GM12878 (cell line): Measurements from ENCODE around the gene CDC14A. TPM values are rescaled to one million over a fixed set of nuclear protein-coding genes. Genes with fewer than 3 reads are reported as not detected.

ENCODE experiments used
- ATAC-seq: fragments of 200-7000 bp; cut with Tn5 transposase; 3 replicates; pipeline ENCODE4 v1.9.1; 2020; ENCODE audit warnings: mild to moderate bottlenecking, moderate library complexity
- BruUV-seq: library from RNA; stranded (reverse); fragments of 400-500 nt; replicated peaks from 2 replicates; lab custom pipeline; 2021; lab: Mats Ljungman, UMichigan
- CTCF ChIA-PET: fragments of 300-600 bp; sonication (Branson Sonifier 250); formaldehyde crosslinking; extraction: SDS; loops from one replicate; lab custom pipeline; 2021; ENCODE audit warnings: inconsistent platforms; lab: Yijun Ruan, JAX
- POLR2A ChIA-PET: fragments of 350-600 bp; formaldehyde crosslinking; extraction: SDS; loops from one replicate; lab custom pipeline; 2021; ENCODE audit warnings: inconsistent platforms; lab: Charles Lee
- RAD21 ChIA-PET: fragments of 300-600 bp; sonication (Branson Sonifier 250); formaldehyde crosslinking; loops from one replicate; lab custom pipeline; 2023; ENCODE audit warnings: antibody characterized with exemption; ENCODE audit not compliant: unreplicated experiment; lab: Charles Lee
- SMC1A ChIA-PET: fragments of 300-600 bp; sonication (Branson Sonifier 250); formaldehyde crosslinking; loops from one replicate; lab custom pipeline; 2023; ENCODE audit not compliant: unreplicated experiment, uncharacterized antibody; lab: Charles Lee
- DNase-seq: peaks from one replicate; pipeline ENCODE4 v3.0.0-alpha.2; 2011; ENCODE audit warnings: low read depth, low spot score
- FAIRE-seq: peaks from 3 replicates; lab custom pipeline; 2011; peaks lifted over from hg19 to GRCh38; lab: Jason Lieb, UNC
- H2AFZ ChIP-seq: 2 replicates; pipeline ENCODE4 v1.6.0; 2011; ENCODE audit warnings: low read depth, low read length, control low read depth; ENCODE audit not compliant: control insufficient read depth
- H3K27ac ChIP-seq: 2 replicates; pipeline ENCODE4 v1.5.1; 2011; ENCODE audit warnings: control low read depth; ENCODE audit not compliant: control insufficient read depth, insufficient read depth
- H3K27me3 ChIP-seq, 2 experiments: replicated peaks in 1 of 2; 2 replicates each; pipeline versions ENCODE4 v1.6.0 to v1.6.1; 2011; ENCODE audit warnings: low read length in 1 of 2; ENCODE audit not compliant: control insufficient read depth in 2 of 2, insufficient read depth in 2 of 2
- H3K36me3 ChIP-seq, 2 experiments: 2 replicates each; pipeline ENCODE4 v1.5.1; 2011; ENCODE audit warnings: low read length in 1 of 2; ENCODE audit not compliant: control insufficient read depth in 2 of 2, insufficient read depth in 2 of 2
- H3K4me1 ChIP-seq: 2 replicates; pipeline ENCODE4 v1.6.1; 2011; ENCODE audit warnings: mild to moderate bottlenecking, low read length, moderate library complexity, mixed read lengths; ENCODE audit not compliant: control insufficient read depth, insufficient read depth
- H3K4me2 ChIP-seq: 2 replicates; pipeline ENCODE4 v1.6.0; 2011; ENCODE audit warnings: control low read depth; ENCODE audit not compliant: control insufficient read depth, insufficient read depth
- H3K4me3 ChIP-seq: fragments of 200-600 bp; sonication (generic); 2 replicates; pipeline ENCODE4 v1.5.1; 2016
- H3K79me2 ChIP-seq: 2 replicates; pipeline ENCODE4 v1.6.0; 2011; ENCODE audit warnings: low read length; ENCODE audit not compliant: control insufficient read depth, insufficient read depth
- H3K9ac ChIP-seq: 2 replicates; pipeline ENCODE4 v1.8.0; 2011; ENCODE audit warnings: low read length, control low read depth, mixed read lengths; ENCODE audit not compliant: control insufficient read depth, insufficient read depth
- H3K9me3 ChIP-seq: replicated peaks from 3 replicates; pipeline ENCODE4 v1.5.1; 2011; ENCODE audit warnings: mild to moderate bottlenecking, low read length; ENCODE audit not compliant: control insufficient read depth, insufficient read depth
- H4K20me1 ChIP-seq: 2 replicates; pipeline ENCODE4 v1.6.0; 2011; ENCODE audit not compliant: control insufficient read depth, insufficient read depth
- MLLT1 ChIP-seq: fragments of 450-650 bp; IDR thresholded peaks from 2 replicates; pipeline ENCODE4 v1.6.1; 2016; ENCODE audit warnings: mild to moderate bottlenecking
- MXI1 ChIP-seq: fragments of 150-350 bp; IDR thresholded peaks from 2 replicates; pipeline ENCODE4 v1.6.1; 2011; ENCODE audit warnings: low read depth, mild to moderate bottlenecking, inconsistent platforms, low read length, improper control_type of control experiment
- NFXL1 ChIP-seq: fragments of 450-650 bp; IDR thresholded peaks from 2 replicates; pipeline ENCODE4 v1.6.1; 2017; ENCODE audit warnings: antibody characterized with exemption, mild to moderate bottlenecking, borderline replicate concordance
- PKNOX1 ChIP-seq: fragments of 450-650 bp; IDR thresholded peaks from 2 replicates; pipeline ENCODE4 v1.6.1; 2016; ENCODE audit warnings: mild to moderate bottlenecking
- STAT1 ChIP-seq: fragments of 450-650 bp; conservative IDR thresholded peaks from 2 replicates; pipeline ENCODE4 v1.6.1; 2014; ENCODE audit warnings: antibody characterized with exemption, mild to moderate bottlenecking
- ZBTB11 ChIP-seq: fragments of 450-650 bp; formaldehyde crosslinking; IDR thresholded peaks from 2 replicates; pipeline ENCODE4 v1.5.0; 2022; ENCODE audit warnings: mild to moderate bottlenecking, missing genetic modification characterization
- WGBS: methylation state at CpG from one replicate; pipeline ENCODE4 v1.1.6; 2016; ENCODE audit warnings: low lambda C conversion rate; ENCODE audit not compliant: insufficient replicate concordance, insufficient coverage; ENCODE audit errors: missing lambda C conversion rate; 5-methylcytosine and 5-hydroxymethylcytosine counted together
- in situ Hi-C: fragments of 300-500 bp; cut with MboI; formaldehyde crosslinking; loops from 9 replicates; pipeline ENCODE4 v1.14.3; 2018; ENCODE audit warnings: mixed read lengths
- intact Hi-C: fragments of 100-400 bp; cut with micrococcal nuclease; formaldehyde crosslinking; loops from one replicate; pipeline ENCODE4 v1.14.2; 2022; ENCODE audit not compliant: unreplicated experiment
- polyA plus RNA-seq, 11 experiments: library from polyadenylated mRNA; depleted of rRNA in 4 of 11; unstranded in 6 of 11; stranded (reverse) in 5 of 11; fragments of >200 nt; fragmentation: Nextera tagmentation in 4 of 11; fragmentation: Illumina TruSeq in 1 of 11; extraction: Ambion mirVana in 4 of 11; extraction: Trizol in 1 of 11; gene quantifications; 1 replicate in 1 of 11; 2 replicates in 10 of 11; pipeline versions ENCODE4 v1.2.1 to v1.2.3, GENCODE V29; 2011 to 2016; ENCODE audit warnings: inconsistent platforms in 2 of 11, missing spikeins in 2 of 11, low read depth in 1 of 11
- total RNA-seq, 4 experiments: library from RNA; depleted of rRNA in 3 of 4; stranded (reverse); fragments of >200 nt in 3 of 4; fragmentation: Illumina TruSeq in 1 of 4; extraction: Trizol in 1 of 4; gene quantifications; 2 replicates each; pipeline versions ENCODE4 v1.2.1 to v1.2.3, GENCODE V29; 2013 to 2021

CDC14A gene
- total and polyA plus RNA-seq, 10 of the 15 experiments (the other 5 are each of a cell fraction or from before 2014, with no cell fraction given) = 1.5 to 7.1 (median 5.5) TPM

DNA sequence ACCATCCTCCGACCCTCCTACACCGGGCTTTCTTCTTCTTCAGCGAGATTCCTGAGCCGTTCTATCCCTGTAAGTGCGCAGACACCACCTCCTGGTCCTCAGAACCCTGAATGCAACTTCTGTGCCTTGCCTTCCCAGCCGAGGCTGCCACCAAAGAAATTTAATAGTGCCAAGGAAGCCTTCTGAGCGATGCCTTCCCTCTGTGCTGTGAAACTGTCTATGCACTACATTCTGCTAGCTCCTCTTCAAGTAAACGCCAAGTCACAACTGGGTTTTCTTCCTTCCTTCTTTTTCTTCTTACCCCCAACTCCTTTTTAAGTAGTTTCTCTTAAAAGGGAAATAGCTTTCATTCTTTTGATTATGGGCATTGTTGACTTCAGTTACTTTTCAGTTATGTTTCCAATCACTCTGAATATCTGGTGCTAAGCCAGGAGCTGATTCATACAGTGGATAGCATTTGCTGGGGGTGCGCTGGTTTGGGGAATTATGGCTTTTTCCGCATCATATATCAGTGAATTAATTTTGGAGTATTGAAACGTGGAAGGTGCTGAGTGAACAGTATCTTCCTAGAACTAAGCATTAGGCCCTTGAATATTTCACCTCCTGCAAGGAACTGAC, 147.0 kb downstream of the CDC14A start:
- no peaks in the 10 kb centered on the region for H3K79me2 ChIP-seq

More for the DNA sequence above, 147.0 kb downstream of the CDC14A start:
- DNase-seq (no peak), ATAC-seq (no peak), FAIRE-seq (no peak)
- no peaks in the 10 kb centered on the region for H3K27me3 ChIP-seq
- no peak overlapping the region for H2AFZ ChIP-seq
- H3K27ac ChIP-seq = no peak overlapping the region
- no TSS peak for BruUV-seq
- no peak overlapping the region for H3K4me2 ChIP-seq
- in situ Hi-C loops (no loop called here), intact Hi-C loops (no loop called here)
- H3K9ac ChIP-seq = no peak overlapping the region
- peaks cover 0 to 2% of the 10 kb centered on the region in 2 experiments; a peak in 1 of 4 replicates for H3K36me3 ChIP-seq
- CTCF ChIA-PET = interaction anchor here (0.6 to 1.3 kb wide), 2 partner anchors 44 to 1235 kb away, joined by 3 to 4 read pairs; no protein-coding TSS in a partner anchor
- H4K20me1 ChIP-seq = no peaks in the 10 kb centered on the region
- RAD21 ChIA-PET = no interaction called here
- TF ChIP-seq STAT1 = no peak
- TF ChIP-seq PKNOX1 = no peak
- TF ChIP-seq MXI1 = no peak
- no peak for TF ChIP-seq ZBTB11
- TF ChIP-seq NFXL1 = no peak
- no peak for TF ChIP-seq MLLT1
- no peak overlapping the region for H3K4me3 ChIP-seq
- H3K9me3 ChIP-seq = no peaks in the 10 kb centered on the region
- POLR2A ChIA-PET = no interaction called here
- WGBS = 98% methylated on average over 11 of the region's 11 CpGs
- SMC1A ChIA-PET = interaction anchor here (1.3 kb wide), 1 partner anchor 7 kb away, joined by 3 read pairs; no protein-coding TSS in a partner anchor
- no peaks in the 10 kb centered on the region for H3K4me1 ChIP-seq
